Measurements from ENCODE around the gene CAMK1. TPM values are rescaled to one million over a fixed set of nuclear protein-coding genes. Genes with fewer than 3 reads are reported as not detected.

CAMK1 gene
- total and polyA plus RNA-seq, 2 of the 4 experiments (the other 2 are of a cell fraction) = 33.3 to 36.4 TPM

DNA sequence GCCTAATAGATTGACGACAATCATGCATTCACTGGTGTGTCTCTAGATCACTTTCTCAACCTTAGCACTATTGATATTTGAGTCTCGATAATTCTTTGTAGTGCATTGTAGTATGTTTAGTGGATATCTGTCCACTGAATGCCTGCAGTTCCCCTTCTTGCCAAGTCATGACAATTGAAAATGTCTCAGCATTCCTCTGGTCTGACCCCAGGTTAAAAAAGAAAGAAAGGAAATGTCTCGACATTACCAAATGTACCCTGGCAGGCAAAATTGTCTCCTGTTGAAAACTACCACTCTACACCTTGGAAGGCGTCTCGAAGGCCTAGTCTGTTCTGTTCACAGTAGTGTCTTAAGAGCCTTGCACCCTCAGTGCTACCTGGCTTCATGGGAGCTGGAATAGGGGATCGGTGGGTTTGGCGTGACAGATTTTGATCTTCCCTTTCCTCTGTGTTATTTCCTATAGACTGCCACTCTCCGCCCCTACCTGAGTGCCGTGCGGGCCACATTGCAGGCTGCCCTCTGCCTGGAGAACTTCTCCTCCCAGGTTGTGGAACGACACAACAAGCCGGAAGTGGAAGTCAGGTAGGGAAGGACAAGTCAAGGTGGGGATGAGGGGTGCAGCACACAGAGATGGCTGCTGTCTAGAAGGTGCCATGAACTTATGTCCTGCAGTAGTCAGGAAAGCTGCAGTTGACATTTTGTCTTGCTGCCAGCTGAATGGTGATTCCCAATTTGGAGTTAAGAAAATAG is 27.6 kb upstream of the CAMK1 start:
- no peak overlapping the region for H3K4ac ChIP-seq (ENCODE audit: low read depth, low read length)
- no TSS peak for BruUV-seq (replicated peaks)
- H2AFZ ChIP-seq (replicated peaks; ENCODE audit: low read length, poor library complexity) = no peak overlapping the region
- H3K4me1 ChIP-seq (ENCODE audit: control insufficient read depth, insufficient read depth, low read length) = no peaks in the 10 kb centered on the region
- dilution Hi-C loops (cut with HindIII; ENCODE audit: low sequenced_read_pairs, unreplicated experiment) (no loop called here), in situ Hi-C loops (cut with MboI; ENCODE audit: low sequenced_read_pairs) (no loop called here), intact Hi-C loops (cut with micrococcal nuclease) (no loop called here)
- peaks cover 34 to 58% of the 10 kb centered on the region in 2 experiments for H3K79me1 ChIP-seq (ENCODE audit: low read depth in 1 of 2, low read length in 2 of 2)
- DNase-seq (no peak), ATAC-seq (ENCODE audit: low read depth) (no peak)
- peaks cover 31% of the 10 kb centered on the region; the same call in 1 of the 2 replicates for H4K20me1 ChIP-seq (ENCODE audit: insufficient read depth, low read length)
- 0 out of 2 replicates have a peak, but pooled peaks cover 4% of the 10 kb centered on the region for H3K9me1 ChIP-seq (ENCODE audit: insufficient read depth, low read length)
- no peak overlapping the region for H2BK5ac ChIP-seq (ENCODE audit: low read depth, low read length, poor library complexity, severe bottlenecking)
- POLR2A ChIA-PET (ENCODE audit: unreplicated experiment) = interaction anchor here (0.7 kb wide), 1 partner anchor 395 kb away, joined by 3 read pairs; no protein-coding TSS in a partner anchor
- H2BK120ac ChIP-seq (ENCODE audit: low read depth, low read length) = no peak overlapping the region
- WGBS, 2 experiments (ENCODE audit: extremely low coverage in 2 of 2, insufficient read length in 1 of 2) = 93% methylated on average over 2 of the region's 12 CpGs; no CpG with 5 or more reads in 1 of the 2 experiments
- no peak overlapping the region for H3K4me2 ChIP-seq (ENCODE audit: low read depth, low read length)
- H3K23ac ChIP-seq (ENCODE audit: low read depth, low read length) = no peak overlapping the region
- no peak overlapping the region for H3K56ac ChIP-seq (ENCODE audit: extremely low read depth, insufficient read depth, low read length)
- CTCF ChIA-PET = no interaction called here
- H3K9me3 ChIP-seq (ENCODE audit: control insufficient read depth, insufficient read depth, low read length) = no peaks in the 10 kb centered on the region
- H2BK20ac ChIP-seq (ENCODE audit: low read depth, low read length) = no peak overlapping the region
- no peak overlapping the region for H2AK5ac ChIP-seq (ENCODE audit: low read depth, low read length)
- H3K27ac ChIP-seq (ENCODE audit: insufficient read depth, low read length) = no peak overlapping the region
- no peak overlapping the region for H3K14ac ChIP-seq (replicated peaks; ENCODE audit: low read depth, low read length)
- no peak overlapping the region for H4K91ac ChIP-seq (ENCODE audit: insufficient read depth, low read depth, low read length)
- no peak overlapping the region for H3K9ac ChIP-seq (ENCODE audit: low read depth, low read length)
- H3K36me3 ChIP-seq (ENCODE audit: control insufficient read depth, insufficient read depth, low read length) = peaks cover 47% of the 10 kb centered on the region
- no peak overlapping the region for H3K18ac ChIP-seq (ENCODE audit: low read depth, low read length)
- H3K27me3 ChIP-seq (ENCODE audit: control insufficient read depth, insufficient read depth, low read length) = no peaks in the 10 kb centered on the region
- H2AK9ac ChIP-seq (replicated peaks; ENCODE audit: low read depth, low read length, poor library complexity) = no peak overlapping the region
- no peak overlapping the region for H4K5ac ChIP-seq (ENCODE audit: low read depth, low read length)
- H4K8ac ChIP-seq (ENCODE audit: low read depth in 2 of 2, low read length in 2 of 2) = no peak overlapping the region
- no peak overlapping the region for H2BK15ac ChIP-seq (ENCODE audit: low read depth, low read length)
- H3K4me3 ChIP-seq (ENCODE audit: insufficient read depth, low read depth, low read length) = no peak overlapping the region
- TF ChIP-seq CHD1 (IDR thresholded peaks at IDR 0.05; ENCODE audit: low read depth, low read length) (no peak), RFX5 (IDR thresholded peaks at IDR 0.05; ENCODE audit: low read depth, low read length) (no peak), NFE2L2 (IDR thresholded peaks at IDR 0.05; ENCODE audit: low read depth, low read length) (no peak), CEBPB (IDR thresholded peaks at IDR 0.05; ENCODE audit: low read depth, low read length) (no peak), FOS (IDR thresholded peaks at IDR 0.05; ENCODE audit: low read depth, low read length) (no peak), RCOR1 (IDR thresholded peaks at IDR 0.05; ENCODE audit: insufficient replicate concordance, low read length) (no peak), MAZ (IDR thresholded peaks at IDR 0.05; ENCODE audit: borderline replicate concordance, low read depth, low read length) (no peak), USF2 (IDR thresholded peaks at IDR 0.05; ENCODE audit: low read depth, low read length) (no peak), MAFK (IDR thresholded peaks at IDR 0.05; ENCODE audit: low read depth, low read length) (no peak), MXI1 (IDR thresholded peaks at IDR 0.05; ENCODE audit: borderline replicate concordance, low read depth, low read length) (no peak), POLR2A (IDR thresholded peaks at IDR 0.05; ENCODE audit: low read depth, low read length) (no peak), RAD21 (IDR thresholded peaks at IDR 0.05; ENCODE audit: low read length) (no peak), SMC3 (IDR thresholded peaks at IDR 0.05; ENCODE audit: low read depth, low read length) (no peak), BHLHE40 (IDR thresholded peaks at IDR 0.05; ENCODE audit: low read depth, low read length) (no peak)
- TF ChIP-seq, protein P1, sequence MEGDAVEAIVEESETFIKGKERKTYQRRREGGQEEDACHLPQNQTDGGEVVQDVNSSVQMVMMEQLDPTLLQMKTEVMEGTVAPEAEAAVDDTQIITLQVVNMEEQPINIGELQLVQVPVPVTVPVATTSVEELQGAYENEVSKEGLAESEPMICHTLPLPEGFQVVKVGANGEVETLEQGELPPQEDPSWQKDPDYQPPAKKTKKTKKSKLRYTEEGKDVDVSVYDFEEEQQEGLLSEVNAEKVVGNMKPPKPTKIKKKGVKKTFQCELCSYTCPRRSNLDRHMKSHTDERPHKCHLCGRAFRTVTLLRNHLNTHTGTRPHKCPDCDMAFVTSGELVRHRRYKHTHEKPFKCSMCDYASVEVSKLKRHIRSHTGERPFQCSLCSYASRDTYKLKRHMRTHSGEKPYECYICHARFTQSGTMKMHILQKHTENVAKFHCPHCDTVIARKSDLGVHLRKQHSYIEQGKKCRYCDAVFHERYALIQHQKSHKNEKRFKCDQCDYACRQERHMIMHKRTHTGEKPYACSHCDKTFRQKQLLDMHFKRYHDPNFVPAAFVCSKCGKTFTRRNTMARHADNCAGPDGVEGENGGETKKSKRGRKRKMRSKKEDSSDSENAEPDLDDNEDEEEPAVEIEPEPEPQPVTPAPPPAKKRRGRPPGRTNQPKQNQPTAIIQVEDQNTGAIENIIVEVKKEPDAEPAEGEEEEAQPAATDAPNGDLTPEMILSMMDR (conservative IDR thresholded peaks at IDR 0.05; ENCODE audit: low read depth, low read length) = no peak

Data from IMR-90 (cell line).